ENCODE measurements around the gene GJB4.

DNA sequence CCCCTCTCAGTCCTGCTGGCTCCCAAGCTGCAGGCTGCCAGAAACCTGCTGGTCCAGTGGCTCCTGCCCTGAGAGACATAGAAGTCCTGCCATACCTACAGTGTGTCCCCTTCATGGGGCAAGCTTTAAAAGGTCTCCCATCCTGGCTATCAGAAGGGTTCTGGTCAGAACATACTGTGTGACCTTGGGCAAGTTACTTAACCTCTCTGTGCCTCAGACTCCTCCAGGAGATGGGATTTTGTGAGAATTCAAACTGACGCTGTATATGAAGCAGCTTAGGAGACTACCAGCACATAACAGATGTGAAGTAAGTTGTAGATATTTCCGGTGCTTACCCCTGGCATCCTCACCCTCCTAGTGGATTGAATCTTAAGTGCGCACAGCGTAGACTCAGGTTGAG lies 13.4 kb upstream of the GJB4 start:
- TF ChIP-seq, protein P1, sequence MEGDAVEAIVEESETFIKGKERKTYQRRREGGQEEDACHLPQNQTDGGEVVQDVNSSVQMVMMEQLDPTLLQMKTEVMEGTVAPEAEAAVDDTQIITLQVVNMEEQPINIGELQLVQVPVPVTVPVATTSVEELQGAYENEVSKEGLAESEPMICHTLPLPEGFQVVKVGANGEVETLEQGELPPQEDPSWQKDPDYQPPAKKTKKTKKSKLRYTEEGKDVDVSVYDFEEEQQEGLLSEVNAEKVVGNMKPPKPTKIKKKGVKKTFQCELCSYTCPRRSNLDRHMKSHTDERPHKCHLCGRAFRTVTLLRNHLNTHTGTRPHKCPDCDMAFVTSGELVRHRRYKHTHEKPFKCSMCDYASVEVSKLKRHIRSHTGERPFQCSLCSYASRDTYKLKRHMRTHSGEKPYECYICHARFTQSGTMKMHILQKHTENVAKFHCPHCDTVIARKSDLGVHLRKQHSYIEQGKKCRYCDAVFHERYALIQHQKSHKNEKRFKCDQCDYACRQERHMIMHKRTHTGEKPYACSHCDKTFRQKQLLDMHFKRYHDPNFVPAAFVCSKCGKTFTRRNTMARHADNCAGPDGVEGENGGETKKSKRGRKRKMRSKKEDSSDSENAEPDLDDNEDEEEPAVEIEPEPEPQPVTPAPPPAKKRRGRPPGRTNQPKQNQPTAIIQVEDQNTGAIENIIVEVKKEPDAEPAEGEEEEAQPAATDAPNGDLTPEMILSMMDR (IDR thresholded peaks at IDR 0.05; ENCODE audit: insufficient read depth, low read length): no peak
- TF ChIP-seq POLR2AphosphoS5 (IDR thresholded peaks at IDR 0.05; ENCODE audit: low read depth): no peak
